Natural killer cell (primary cell): Measurements from ENCODE around the gene GLTPD2. TPM values are rescaled to one million over a fixed set of nuclear protein-coding genes. Genes with fewer than 3 reads are reported as not detected.

Source experiments
- ATAC-seq, 3 donors: fragments of 150-1000 bp in 2 of 3; fragments of 200-7000 bp in 1 of 3; cut with Tn5 transposase; 1 replicate in 1 of 3; 2 replicates in 2 of 3; pipeline ENCODE4 v1.10.0; 2021; ENCODE audit warnings: mild to moderate bottlenecking in 2 of 3, moderate library complexity in 2 of 3
- DNase-seq, 2 donors: peaks; one replicate each; pipeline versions ENCODE4 v3.0.0 to v3.0.0-alpha.2; 2013 to 2021; ENCODE audit warnings: mixed read lengths in 1 of 2
- H3K27ac ChIP-seq: one replicate; pipeline ENCODE4 v1.5.1; 2013; ENCODE audit warnings: mild to moderate bottlenecking, low read length
- H3K27me3 ChIP-seq: one replicate; pipeline ENCODE4 v1.6.1; 2013; ENCODE audit warnings: low read length; ENCODE audit not compliant: control insufficient read depth, insufficient read depth
- H3K36me3 ChIP-seq: one replicate; pipeline ENCODE4 v1.6.1; 2013; ENCODE audit warnings: low read length; ENCODE audit not compliant: control insufficient read depth, insufficient read depth
- H3K4me1 ChIP-seq: one replicate; pipeline ENCODE4 v1.6.1; 2013; ENCODE audit warnings: low read length; ENCODE audit not compliant: control insufficient read depth, insufficient read depth
- H3K4me3 ChIP-seq: one replicate; pipeline ENCODE4 v1.5.1; 2013; ENCODE audit warnings: low read length
- H3K9me3 ChIP-seq: one replicate; pipeline ENCODE4 v1.6.1; 2013; ENCODE audit warnings: low read length; ENCODE audit not compliant: control insufficient read depth, insufficient read depth
- H3K27ac Mint-ChIP-seq, 2 donors: one replicate each; pipeline ENCODE4 v1.8.0; 2022; ENCODE audit warnings: mild to moderate bottlenecking in 2 of 2, mixed read lengths in 2 of 2, moderate library complexity in 1 of 2
- H3K27me3 Mint-ChIP-seq, 2 donors: one replicate each; pipeline ENCODE4 v1.8.0; 2022; ENCODE audit warnings: low read depth in 2 of 2, mixed read lengths in 2 of 2
- H3K36me3 Mint-ChIP-seq: one replicate; pipeline ENCODE4 v1.8.0; 2022; ENCODE audit warnings: mixed read lengths
- H3K4me1 Mint-ChIP-seq, 2 donors: one replicate each; pipeline ENCODE4 v1.8.0; 2022; ENCODE audit warnings: mixed read lengths in 2 of 2
- H3K4me3 Mint-ChIP-seq: one replicate; pipeline ENCODE4 v1.8.0; 2022; ENCODE audit warnings: mild to moderate bottlenecking, moderate library complexity, mixed read lengths
- H3K9me3 Mint-ChIP-seq, 2 donors: one replicate each; pipeline ENCODE4 v1.8.0; 2022; ENCODE audit warnings: mixed read lengths in 2 of 2
- WGBS: methylation state at CpG from one replicate; pipeline ENCODE4 v1.1.7; 2013; ENCODE audit warnings: missing lambda C conversion rate; ENCODE audit not compliant: insufficient coverage; 5-methylcytosine and 5-hydroxymethylcytosine counted together
- intact Hi-C: fragments of 100-400 bp; cut with micrococcal nuclease; formaldehyde crosslinking; loops from one replicate; pipeline ENCODE4 v1.14.2; 2022
- total RNA-seq, 4 donors: library from RNA; stranded (reverse); fragments of 120-200 nt in 1 of 4; gene quantifications; one replicate each; pipeline versions ENCODE4 v1.2.3 to v1.2.4, GENCODE V29; 2013 to 2022
- TF ChIP-seq, protein P1 (sequence below): fragments of 200-600 bp; IDR thresholded peaks from one replicate; pipeline ENCODE4 v1.8.0; 2022; ENCODE audit warnings: antibody characterized with exemption

The GLTPD2 gene
- total RNA-seq, 3 donors from 2014 or later (not counting 1 experiment from before 2014, with no cell fraction given), result not detected

DNA sequence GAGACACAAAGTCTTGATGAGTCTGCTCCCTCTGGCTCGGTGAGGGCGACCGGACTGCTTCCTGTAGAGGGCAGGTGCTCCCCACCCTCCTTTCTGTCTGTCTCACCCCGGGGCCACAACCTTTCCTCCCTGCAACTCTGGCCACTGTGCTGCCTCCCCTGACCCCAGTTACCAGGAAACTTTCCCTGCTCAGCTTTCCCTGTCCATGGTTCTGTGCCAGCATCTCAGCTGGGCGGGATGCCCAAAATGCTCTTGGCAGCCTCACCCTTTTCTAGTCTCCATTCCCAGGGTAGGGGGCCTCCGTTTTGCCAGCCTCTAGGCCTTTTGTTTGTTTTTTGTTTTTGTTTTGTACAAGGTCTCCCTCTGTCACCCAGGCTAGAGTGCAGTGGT lies 19.6 kb downstream of the GLTPD2 start:
- no peak overlapping the region for H3K27ac ChIP-seq
- peaks cover 5 to 6% of the 10 kb centered on the region in 2 donors for H3K4me1 Mint-ChIP-seq
- H3K9me3 ChIP-seq, result no peaks in the 10 kb centered on the region
- H3K36me3 ChIP-seq, result no peaks in the 10 kb centered on the region
- no peaks in the 10 kb centered on the region for H3K9me3 Mint-ChIP-seq
- no peaks in the 10 kb centered on the region for H3K27me3 ChIP-seq
- TF ChIP-seq, protein P1, sequence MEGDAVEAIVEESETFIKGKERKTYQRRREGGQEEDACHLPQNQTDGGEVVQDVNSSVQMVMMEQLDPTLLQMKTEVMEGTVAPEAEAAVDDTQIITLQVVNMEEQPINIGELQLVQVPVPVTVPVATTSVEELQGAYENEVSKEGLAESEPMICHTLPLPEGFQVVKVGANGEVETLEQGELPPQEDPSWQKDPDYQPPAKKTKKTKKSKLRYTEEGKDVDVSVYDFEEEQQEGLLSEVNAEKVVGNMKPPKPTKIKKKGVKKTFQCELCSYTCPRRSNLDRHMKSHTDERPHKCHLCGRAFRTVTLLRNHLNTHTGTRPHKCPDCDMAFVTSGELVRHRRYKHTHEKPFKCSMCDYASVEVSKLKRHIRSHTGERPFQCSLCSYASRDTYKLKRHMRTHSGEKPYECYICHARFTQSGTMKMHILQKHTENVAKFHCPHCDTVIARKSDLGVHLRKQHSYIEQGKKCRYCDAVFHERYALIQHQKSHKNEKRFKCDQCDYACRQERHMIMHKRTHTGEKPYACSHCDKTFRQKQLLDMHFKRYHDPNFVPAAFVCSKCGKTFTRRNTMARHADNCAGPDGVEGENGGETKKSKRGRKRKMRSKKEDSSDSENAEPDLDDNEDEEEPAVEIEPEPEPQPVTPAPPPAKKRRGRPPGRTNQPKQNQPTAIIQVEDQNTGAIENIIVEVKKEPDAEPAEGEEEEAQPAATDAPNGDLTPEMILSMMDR, result no peak
- peak overlapping the region; percentile 85 for H3K4me3 Mint-ChIP-seq
- no peak overlapping the region for H3K4me3 ChIP-seq
- ATAC-seq (no peak), DNase-seq (no peak)
- intact Hi-C loops, result no loop called here
- peaks cover 10% of the 10 kb centered on the region for H3K4me1 ChIP-seq
- H3K27me3 Mint-ChIP-seq, result no peaks in the 10 kb centered on the region
- H3K27ac Mint-ChIP-seq, result peak overlapping the region in 1 of 2 donors; percentile 3
- H3K36me3 Mint-ChIP-seq, result no peaks in the 10 kb centered on the region
- WGBS, result 80% methylated on average over 5 of the region's 6 CpGs

DNA sequence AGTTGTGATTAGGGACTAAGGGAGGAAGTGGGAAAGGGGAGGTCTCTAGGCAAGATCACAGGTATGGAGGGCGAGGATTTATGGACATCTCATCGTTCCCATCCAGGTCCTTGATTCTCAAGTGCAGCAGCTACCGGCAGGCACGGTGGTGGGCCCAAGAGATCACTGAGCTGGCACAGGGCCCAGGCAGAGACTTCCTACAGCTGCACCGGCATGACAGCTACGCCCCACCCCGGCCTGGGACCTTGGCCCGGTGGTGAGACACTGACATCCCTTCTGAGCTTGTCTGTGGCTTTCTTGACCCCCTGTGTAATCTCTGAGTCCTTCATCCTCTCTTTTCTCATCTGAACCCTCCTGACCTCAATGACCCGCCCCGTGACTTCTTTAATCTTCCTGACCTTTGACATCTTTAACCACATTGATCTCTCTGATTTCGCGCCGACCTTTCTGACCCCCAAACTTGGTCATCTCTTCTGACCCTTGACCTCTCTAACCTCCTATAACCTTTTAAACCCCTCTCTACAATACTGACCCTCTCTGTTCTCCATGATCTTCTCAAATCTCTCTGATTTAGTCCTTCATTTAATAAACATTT lies 22.0 kb downstream of the GLTPD2 start:
- 68% methylated on average over 13 of the region's 13 CpGs for WGBS
- no peak for DNase-seq
- no peak overlapping the region for H3K4me3 ChIP-seq

DNA sequence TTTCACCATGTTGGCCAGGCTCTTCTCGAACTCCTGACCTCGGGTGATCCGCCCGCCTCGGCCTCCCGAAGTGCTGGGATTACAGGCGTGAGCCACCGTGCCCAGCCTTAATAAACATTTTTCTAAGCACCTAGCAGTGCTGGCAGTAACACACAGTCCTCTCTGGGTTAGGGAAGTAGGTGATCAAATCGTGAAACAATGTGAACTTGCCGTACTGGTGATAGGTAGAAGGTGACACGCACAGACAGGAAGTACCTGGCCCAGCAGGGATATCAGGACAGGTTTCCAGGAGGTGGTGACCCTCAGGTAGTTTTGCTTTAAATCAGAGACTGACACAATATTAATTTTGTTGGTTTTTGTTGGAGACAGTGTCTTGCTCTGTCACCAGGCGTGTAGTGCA lies 22.7 kb downstream of the GLTPD2 start:
- H3K9me3 ChIP-seq, result no peaks in the 10 kb centered on the region
- H3K4me3 Mint-ChIP-seq, result no peak overlapping the region
- ATAC-seq (no peak), DNase-seq (no peak)
- H3K4me1 ChIP-seq, result peaks cover 8% of the 10 kb centered on the region
- H3K27me3 ChIP-seq, result no peaks in the 10 kb centered on the region
- no peaks in the 10 kb centered on the region for H3K36me3 Mint-ChIP-seq
- H3K9me3 Mint-ChIP-seq, result no peaks in the 10 kb centered on the region
- no peak overlapping the region for H3K27ac ChIP-seq
- H3K36me3 ChIP-seq, result no peaks in the 10 kb centered on the region
- 90% methylated on average over 11 of the region's 12 CpGs for WGBS
- H3K4me3 ChIP-seq, result no peak overlapping the region
- TF ChIP-seq, protein P1, result no peak
- H3K27me3 Mint-ChIP-seq, result no peaks in the 10 kb centered on the region
- peaks cover under 1 to 6% of the 10 kb centered on the region in 2 donors for H3K4me1 Mint-ChIP-seq
- intact Hi-C loops, result no loop called here
- H3K27ac Mint-ChIP-seq, result no peak overlapping the region

More for the DNA sequence above, 22.0 kb downstream of the GLTPD2 start:
- Mint-ChIP-seq H3K27me3 (no peaks in the 10 kb centered on the region), H3K27ac (no peak overlapping the region), H3K9me3 (no peaks in the 10 kb centered on the region), H3K4me3 (peak overlapping the region; percentile 37), H3K4me1 (peaks cover 5 to 6% of the 10 kb centered on the region in 2 donors), H3K36me3 (no peaks in the 10 kb centered on the region)
- Histone ChIP-seq H3K4me1 (peaks cover 10% of the 10 kb centered on the region), H3K9me3 (no peaks in the 10 kb centered on the region), H3K36me3 (no peaks in the 10 kb centered on the region), H3K27me3 (no peaks in the 10 kb centered on the region), H3K27ac (no peak overlapping the region)
- intact Hi-C loops, result no loop called here
- ATAC-seq, result no peak
- TF ChIP-seq, protein P1, result no peak

DNA sequence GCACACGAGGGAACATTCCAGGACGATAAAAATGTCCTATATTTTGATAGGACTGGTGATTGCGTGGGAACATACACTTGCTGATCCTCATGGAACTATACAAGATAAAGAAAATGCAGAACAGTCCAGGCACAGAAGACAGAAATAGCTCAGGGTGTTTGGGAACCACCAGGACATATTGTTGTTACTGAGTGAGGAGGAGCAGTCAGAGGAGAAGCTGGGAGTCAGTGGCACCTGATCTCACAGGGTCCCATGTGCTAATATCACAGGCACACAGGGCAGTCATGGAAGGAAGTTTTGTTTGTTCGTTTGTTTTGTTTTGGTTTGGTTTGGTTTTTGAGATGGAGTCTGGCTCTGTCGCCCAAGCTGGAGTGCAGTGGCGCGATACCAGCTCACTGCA lies 23.9 kb downstream of the GLTPD2 start:
- DNase-seq, result no peak
- peaks cover 4% of the 10 kb centered on the region for H3K4me1 ChIP-seq
- H3K4me3 ChIP-seq, result no peak overlapping the region
- no peak overlapping the region for H3K27ac ChIP-seq
- WGBS, result 92% methylated on average over 7 of the region's 7 CpGs
- ATAC-seq, result no peak
- H3K36me3 ChIP-seq, result no peaks in the 10 kb centered on the region
- TF ChIP-seq, protein P1, result no peak
- no peak overlapping the region for H3K27ac Mint-ChIP-seq
- H3K36me3 Mint-ChIP-seq, result no peaks in the 10 kb centered on the region
- no peaks in the 10 kb centered on the region for H3K27me3 ChIP-seq
- no peaks in the 10 kb centered on the region for H3K9me3 Mint-ChIP-seq
- H3K9me3 ChIP-seq, result no peaks in the 10 kb centered on the region
- intact Hi-C loops, result no loop called here
- no peaks in the 10 kb centered on the region for H3K27me3 Mint-ChIP-seq
- H3K4me3 Mint-ChIP-seq, result no peak overlapping the region
- H3K4me1 Mint-ChIP-seq, result peaks cover 0 to 6% of the 10 kb centered on the region in 2 donors
